ENCODE data around the gene KCNJ6. TPM values are rescaled to one million over a fixed set of nuclear protein-coding genes. Genes with fewer than 3 reads are reported as not detected.

Gene KCNJ6
- total and polyA plus RNA-seq, 8 donors, result 0.03 to 0.28 (median 0.17) TPM

GRCh38 chr21:37862536-37862935, 53.7 kb downstream of the KCNJ6 start:
- intact Hi-C loops (cut with DNase I), result no loop called here

DNA sequence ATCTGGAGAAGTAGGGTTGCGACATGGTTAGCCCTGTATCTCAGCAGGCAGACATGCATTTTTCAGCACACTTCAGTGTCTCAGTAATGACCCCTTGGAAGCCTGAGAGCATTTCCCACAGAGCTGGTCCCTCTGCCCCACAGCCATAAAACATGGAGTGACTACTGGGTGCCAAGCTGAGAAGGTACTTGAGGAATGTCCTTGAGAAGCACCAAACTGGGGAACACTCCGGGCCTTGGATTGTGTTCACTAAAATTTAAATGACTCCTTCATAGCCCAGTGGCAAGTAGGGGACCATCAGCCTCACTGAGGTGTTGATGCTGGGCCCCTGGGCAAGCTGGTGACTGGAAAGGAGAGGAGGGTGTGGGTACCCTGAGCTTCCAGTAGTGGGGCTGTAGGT, 54.7 kb downstream of the KCNJ6 start:
- peaks cover 0 to 29% of the 10 kb centered on the region in 2 donors for H3K4me1 ChIP-seq
- DNase-seq, result no peak
- no peak for ATAC-seq

More at GRCh38 chr21:37862536-37862935, 53.7 kb downstream of the KCNJ6 start:
- ATAC-seq (peak; percentile 74), DNase-seq (peak in 1 of 4 donors; percentile 32)
- Histone ChIP-seq H3K4me1 (peaks cover 0 to 29% of the 10 kb centered on the region in 2 donors), H3K9me3 (no peaks in the 10 kb centered on the region), H3K36me3 (no peaks in the 10 kb centered on the region), H3K4me3 (no peak overlapping the region), H3K27ac (no peak overlapping the region), H3K27me3 (no peaks in the 10 kb centered on the region)
- TF ChIP-seq, protein P1, sequence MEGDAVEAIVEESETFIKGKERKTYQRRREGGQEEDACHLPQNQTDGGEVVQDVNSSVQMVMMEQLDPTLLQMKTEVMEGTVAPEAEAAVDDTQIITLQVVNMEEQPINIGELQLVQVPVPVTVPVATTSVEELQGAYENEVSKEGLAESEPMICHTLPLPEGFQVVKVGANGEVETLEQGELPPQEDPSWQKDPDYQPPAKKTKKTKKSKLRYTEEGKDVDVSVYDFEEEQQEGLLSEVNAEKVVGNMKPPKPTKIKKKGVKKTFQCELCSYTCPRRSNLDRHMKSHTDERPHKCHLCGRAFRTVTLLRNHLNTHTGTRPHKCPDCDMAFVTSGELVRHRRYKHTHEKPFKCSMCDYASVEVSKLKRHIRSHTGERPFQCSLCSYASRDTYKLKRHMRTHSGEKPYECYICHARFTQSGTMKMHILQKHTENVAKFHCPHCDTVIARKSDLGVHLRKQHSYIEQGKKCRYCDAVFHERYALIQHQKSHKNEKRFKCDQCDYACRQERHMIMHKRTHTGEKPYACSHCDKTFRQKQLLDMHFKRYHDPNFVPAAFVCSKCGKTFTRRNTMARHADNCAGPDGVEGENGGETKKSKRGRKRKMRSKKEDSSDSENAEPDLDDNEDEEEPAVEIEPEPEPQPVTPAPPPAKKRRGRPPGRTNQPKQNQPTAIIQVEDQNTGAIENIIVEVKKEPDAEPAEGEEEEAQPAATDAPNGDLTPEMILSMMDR (IDR thresholded peaks at IDR 0.05), result no peak

GRCh38 chr21:37860416-37860815, 55.8 kb downstream of the KCNJ6 start:
- intact Hi-C loops (cut with DNase I), result no loop called here
- H3K4me1 ChIP-seq, result peaks cover 0 to 24% of the 10 kb centered on the region in 2 donors
- TF ChIP-seq, protein P1 (IDR thresholded peaks at IDR 0.05), result no peak
- no peaks in the 10 kb centered on the region for H3K36me3 ChIP-seq
- H3K27me3 ChIP-seq, result peaks cover 0 to 6% of the 10 kb centered on the region in 2 donors
- ATAC-seq (no peak), DNase-seq (no peak)
- no peak overlapping the region for H3K4me3 ChIP-seq
- no peaks in the 10 kb centered on the region for H3K9me3 ChIP-seq
- no peak overlapping the region for H3K27ac ChIP-seq

More for the DNA sequence above, 54.7 kb downstream of the KCNJ6 start:
- TF ChIP-seq, protein P1 (IDR thresholded peaks at IDR 0.05), result no peak
- no peaks in the 10 kb centered on the region for H3K9me3 ChIP-seq
- no peak overlapping the region for H3K27ac ChIP-seq
- H3K36me3 ChIP-seq, result no peaks in the 10 kb centered on the region
- H3K27me3 ChIP-seq, result no peaks in the 10 kb centered on the region
- H3K4me3 ChIP-seq, result no peak overlapping the region
- intact Hi-C loops (cut with DNase I), result no loop called here

GRCh38 chr21:37855647-37856625, 60.3 kb downstream of the KCNJ6 start:
- H3K27ac ChIP-seq, result no peak overlapping the region
- TF ChIP-seq, protein P1 (IDR thresholded peaks at IDR 0.05), result no peak
- intact Hi-C loops (cut with DNase I), result no loop called here
- H3K4me1 ChIP-seq, result no peaks in the 10 kb centered on the region
- H3K27me3 ChIP-seq, result peaks cover 0 to 6% of the 10 kb centered on the region in 2 donors
- DNase-seq, result peak in 2 of 4 donors; percentile 48 to 73
- no peaks in the 10 kb centered on the region for H3K36me3 ChIP-seq
- ATAC-seq, result no peak
- H3K4me3 ChIP-seq, result no peak overlapping the region
- H3K9me3 ChIP-seq, result no peaks in the 10 kb centered on the region

DNA sequence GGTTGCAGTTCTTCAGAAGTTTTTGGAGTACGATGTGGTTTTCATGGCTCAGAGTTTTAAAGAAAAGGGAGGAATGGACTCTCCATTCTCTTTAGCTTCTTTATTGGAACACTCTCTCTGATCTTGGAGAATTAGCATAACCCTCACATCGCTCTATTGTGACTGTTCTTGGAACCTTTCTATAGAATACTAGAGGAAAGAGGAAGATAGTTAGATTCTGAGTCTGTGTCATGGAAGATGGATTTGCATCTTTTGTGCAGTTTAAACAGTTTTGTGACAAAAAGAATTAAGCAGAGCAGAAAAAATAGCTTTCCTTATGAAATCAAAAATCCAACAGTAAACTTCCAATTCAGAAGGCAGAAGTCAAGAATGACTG, 61.0 kb downstream of the KCNJ6 start:
- no peaks in the 10 kb centered on the region for H3K9me3 ChIP-seq
- TF ChIP-seq, protein P1 (IDR thresholded peaks at IDR 0.05), result no peak
- no peak overlapping the region for H3K4me3 ChIP-seq
- H3K27me3 ChIP-seq, result peaks cover 0 to 6% of the 10 kb centered on the region in 2 donors
- DNase-seq (no peak), ATAC-seq (no peak)
- H3K36me3 ChIP-seq, result no peaks in the 10 kb centered on the region
- intact Hi-C loops (cut with DNase I), result no loop called here
- H3K27ac ChIP-seq, result no peak overlapping the region
- no peaks in the 10 kb centered on the region for H3K4me1 ChIP-seq
